ENCODE data around the gene THEM5. TPM values are rescaled to one million over a fixed set of nuclear protein-coding genes. Genes with fewer than 3 reads are reported as not detected.

THEM5 gene
- total RNA-seq, 1 donor: not detected

GRCh38 chr1:151798571-151798970, 54.9 kb downstream of the THEM5 start:
- no peak for TF ChIP-seq CTCF (IDR thresholded peaks at IDR 0.05; ENCODE audit: insufficient read depth, low read depth, low read length)
- no peak for DNase-seq (ENCODE audit: low read depth)
- H3K4me3 ChIP-seq (ENCODE audit: low read depth, low read length): no peak overlapping the region

Small RNA genes within 50 kb of the gene (small RNA-seq; reads per million reads assigned to genes)
- not detected for gene RF00019

Other genes with a start within 250 kb of the THEM5 start
- 26.7 and 34.5 TPM in 2 replicates for gene SNX27, start 241.7 kb downstream of the THEM5 start, total RNA-seq
- gene CELF3, start 136.9 kb downstream of the THEM5 start, total RNA-seq: not detected in 2 replicates
- 0.64 TPM in 1 of 2 replicates, not detected in the other for gene RIIAD1, start 132.2 kb downstream of the THEM5 start, total RNA-seq
- gene MRPL9, start 90.2 kb downstream of the THEM5 start, total RNA-seq: 91.5 and 95.7 TPM in 2 replicates
- 0.64 and 1.7 TPM in 2 replicates for gene TDRKH, start 63.2 kb downstream of the THEM5 start, total RNA-seq
- gene LINGO4, start 48.3 kb downstream of the THEM5 start, total RNA-seq: not detected in 2 replicates
- gene RORC, start 21.9 kb downstream of the THEM5 start, total RNA-seq: under 0.01 TPM in 1 of 2 replicates, not detected in the other
- gene C2CD4D, start 13.9 kb downstream of the THEM5 start, total RNA-seq: not detected in 2 replicates
- 9.1 and 9.7 TPM in 2 replicates for gene THEM4, start 55.8 kb upstream of the THEM5 start, total RNA-seq
- gene S100A10, start 140.1 kb upstream of the THEM5 start, total RNA-seq: 70.0 and 70.2 TPM in 2 replicates
- gene S100A11, start 183.3 kb upstream of the THEM5 start, total RNA-seq: 126 and 197 TPM in 2 replicates
- not detected in 2 replicates for gene TCHHL1, start 235.4 kb upstream of the THEM5 start, total RNA-seq